Activated CD4-positive, alpha-beta T cell treated with anti-CD3 and anti-CD28 coated beads, Interleukin-2, amount 50 U/mL, for 16 hours (primary cell): Measurements from ENCODE around the gene KRTAP4-7.
"Not testable (repeated sequence)": the region's sequence is repeated elsewhere in the genome, so short reads cannot be mapped to it uniquely, and the experiment has no call there.

Experiments
- DNase-seq: peaks from one replicate; pipeline ENCODE4 v3.0.0-alpha.2; 2020

KRTAP4-7 gene

DNA sequence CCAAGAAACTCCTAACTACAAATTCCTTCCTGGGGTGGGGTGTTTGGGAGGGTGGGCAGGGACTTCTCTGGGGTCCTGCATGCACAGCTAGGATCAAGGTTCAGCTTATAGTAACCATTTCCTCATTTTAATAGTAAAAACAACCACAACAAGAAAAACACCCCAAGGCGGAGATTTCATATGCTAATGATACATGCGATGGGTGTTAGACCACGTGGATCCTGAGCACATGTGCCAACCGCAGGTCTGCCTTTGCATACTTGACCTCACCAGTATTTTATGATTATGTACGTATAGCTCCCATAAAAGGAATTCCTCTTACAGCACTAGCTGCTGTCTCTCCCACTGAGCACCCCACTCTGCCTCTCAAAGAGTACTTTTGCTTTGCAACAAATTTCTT is 32.3 kb downstream of the KRTAP4-7 start:
- DNase-seq = no peak

DNA sequence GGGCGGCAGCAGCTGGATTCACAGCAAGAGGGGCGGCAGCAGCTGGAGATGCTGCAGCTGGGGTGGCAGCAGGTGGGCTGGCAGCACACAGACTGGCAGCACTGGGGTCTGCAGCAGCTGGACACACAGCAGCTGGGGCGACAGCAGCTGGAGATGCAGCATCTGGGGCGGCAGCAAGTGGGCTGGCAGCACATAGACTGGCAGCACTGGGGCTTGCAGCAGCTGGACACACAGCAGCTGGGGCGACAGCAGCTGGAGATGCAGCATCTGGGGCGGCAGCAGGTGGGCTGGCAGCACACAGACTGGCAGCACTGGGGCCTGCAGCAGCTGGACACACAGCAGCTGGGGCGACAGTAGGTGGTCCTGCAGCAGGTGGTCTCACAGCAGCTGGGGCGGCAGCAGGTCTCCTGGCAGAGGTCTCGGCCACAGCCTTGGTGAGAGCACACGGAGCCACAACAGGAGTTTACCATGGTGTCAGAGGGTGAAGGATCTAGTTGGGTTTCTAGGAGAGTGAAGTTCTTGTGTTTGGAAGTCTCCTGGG is 34.0 kb downstream of the KRTAP4-7 start, which contains the start of gene KRTAP4-11:
KRTAP4-11 (minus strand) TSS at position 528 of the 541 bp plus-strand sequence; CDS start at position 470, 58 bp downstream.
- DNase-seq = not testable (repeated sequence)

DNA sequence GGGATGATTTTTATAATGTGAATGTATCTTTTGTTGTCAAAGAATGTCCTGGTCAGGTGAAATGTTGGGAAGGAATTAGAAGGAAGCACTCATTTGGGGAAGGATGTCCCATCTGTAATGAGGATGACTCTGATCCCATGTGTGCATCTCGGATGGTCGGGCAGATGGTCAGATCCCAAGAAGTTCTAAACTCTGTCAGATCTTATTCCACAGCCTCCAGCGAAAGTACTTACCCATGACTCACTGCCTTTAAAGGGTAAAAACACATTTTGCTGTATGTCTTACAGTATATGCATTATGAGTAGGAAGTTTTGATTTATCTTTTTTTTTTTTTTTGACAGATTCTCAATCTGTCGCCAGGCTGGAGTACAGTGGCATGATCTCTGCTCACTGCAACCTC is 34.8 kb downstream of the KRTAP4-7 start:
- no peak for DNase-seq

DNA sequence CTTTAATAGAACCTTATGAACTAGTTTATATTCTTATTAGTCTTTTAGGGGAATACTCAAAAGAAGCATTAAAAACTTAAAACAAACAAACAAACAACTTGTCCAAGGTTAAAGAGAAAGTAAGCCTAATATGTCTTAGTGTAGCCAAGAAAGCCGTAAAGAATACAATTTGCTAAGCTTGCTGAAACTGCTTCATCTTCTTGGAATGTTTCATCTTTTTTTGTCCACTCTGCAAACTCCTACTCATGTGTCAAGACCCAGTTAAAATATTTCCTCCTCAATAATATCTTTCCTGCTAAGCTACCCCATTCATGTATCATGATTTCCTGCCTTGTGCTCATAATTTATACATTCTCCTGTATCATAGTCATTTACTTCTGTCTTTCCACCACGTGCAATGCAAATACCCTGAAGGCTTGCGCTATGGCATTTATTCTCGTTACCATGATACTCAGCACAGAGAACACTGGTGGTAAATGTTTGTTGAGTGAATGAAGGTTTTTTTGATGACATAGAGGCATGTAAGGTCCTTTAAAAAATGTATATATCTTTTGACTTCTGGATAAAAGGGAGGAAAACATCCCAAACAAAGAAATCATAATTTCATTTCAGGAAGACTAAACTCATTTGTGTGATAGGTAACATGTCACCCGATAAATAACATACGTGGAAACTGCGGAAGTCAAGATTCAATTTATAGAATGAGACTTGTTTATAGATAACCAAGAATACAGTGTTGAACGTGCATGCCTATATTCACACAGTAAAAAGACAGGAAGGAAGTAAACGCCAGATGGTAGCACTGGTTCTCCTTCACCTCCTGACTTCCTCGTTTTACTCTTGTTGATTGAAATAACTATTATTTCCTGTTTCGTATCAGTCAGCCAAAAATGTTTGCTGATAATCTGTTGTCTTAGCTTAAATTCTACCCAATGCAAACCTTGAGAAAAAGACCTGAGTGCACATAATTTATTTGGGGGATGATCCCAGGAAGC is 36.0 kb downstream of the KRTAP4-7 start:
- DNase-seq = not testable (repeated sequence)

DNA sequence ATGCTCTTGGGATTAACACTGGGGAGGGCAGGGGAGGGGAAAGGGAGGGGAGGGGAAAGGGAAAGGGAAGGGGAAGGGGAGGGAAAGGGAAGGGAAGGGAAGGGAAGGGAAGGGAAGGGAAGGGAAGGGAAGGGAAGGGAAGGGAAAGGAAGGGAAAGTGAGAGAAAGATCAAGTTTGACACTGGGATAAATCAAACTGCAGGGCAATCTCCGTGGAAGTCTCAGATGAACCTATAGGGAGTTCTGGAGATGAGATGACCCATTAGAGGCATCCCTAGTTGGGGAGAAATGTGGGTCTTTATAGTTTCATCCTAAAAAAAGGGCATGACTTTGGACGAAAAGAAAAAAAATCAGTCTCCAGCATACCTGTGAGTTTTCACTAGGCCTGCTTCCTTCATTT is 37.8 kb downstream of the KRTAP4-7 start:
- DNase-seq = no peak

DNA sequence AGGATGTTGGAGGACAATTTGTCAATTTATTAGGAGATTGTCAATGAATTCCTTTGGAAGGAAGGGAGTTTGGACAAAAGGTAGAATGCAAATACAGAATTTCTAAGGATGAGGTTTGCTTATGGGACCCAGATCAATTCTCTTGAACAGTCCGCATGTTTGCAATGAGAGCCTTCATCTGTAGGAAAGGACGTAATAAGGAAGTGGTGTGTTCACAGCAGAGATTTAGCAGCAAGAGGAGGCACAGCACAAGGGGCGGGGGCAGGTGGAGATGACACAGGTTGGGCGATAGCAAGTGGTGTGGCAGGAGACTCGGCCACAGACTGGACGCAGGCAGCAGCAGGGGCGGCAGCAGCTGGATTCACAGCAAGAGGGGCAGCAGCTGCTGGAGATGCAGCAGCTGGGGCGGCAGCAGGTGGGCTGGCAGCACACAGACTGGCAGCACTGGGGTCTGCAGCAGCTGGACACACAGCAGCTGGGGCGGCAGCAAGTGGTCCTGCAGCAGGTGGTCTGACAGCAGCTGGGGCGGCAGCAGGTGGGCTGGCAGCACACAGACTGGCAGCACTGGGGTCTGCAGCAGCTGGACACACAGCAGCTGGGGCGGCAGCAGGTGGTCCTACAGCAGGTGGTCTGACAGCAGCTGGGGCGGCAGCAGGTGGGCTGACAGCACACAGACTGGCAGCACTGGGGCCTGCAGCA is 39.5 kb downstream of the KRTAP4-7 start:
- DNase-seq = not testable (repeated sequence)

DNA sequence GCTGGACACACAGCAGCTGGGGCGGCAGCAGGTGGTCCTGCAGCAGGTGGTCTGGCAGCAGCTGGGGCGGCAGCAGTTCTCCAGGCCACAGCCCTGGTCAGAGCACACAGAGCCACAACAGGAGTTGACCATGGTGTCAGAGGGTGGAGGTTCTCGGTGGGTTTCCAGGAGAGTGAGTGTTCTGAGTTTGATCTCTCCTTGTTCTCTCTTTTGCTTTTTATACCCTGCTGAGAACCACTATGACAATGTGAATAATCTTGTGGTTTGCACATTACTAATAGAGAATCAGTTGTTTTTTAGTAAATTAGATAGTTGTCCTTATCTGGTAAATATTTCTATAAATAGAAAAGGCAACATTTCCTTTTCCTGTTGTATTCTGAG is 40.0 kb downstream of the KRTAP4-7 start, which contains the start of gene KRTAP4-12:
KRTAP4-12 (minus strand) TSS at position 192 of the 381 bp plus-strand sequence; CDS start at position 132, 60 bp downstream.
- DNase-seq = not testable (repeated sequence)

DNA sequence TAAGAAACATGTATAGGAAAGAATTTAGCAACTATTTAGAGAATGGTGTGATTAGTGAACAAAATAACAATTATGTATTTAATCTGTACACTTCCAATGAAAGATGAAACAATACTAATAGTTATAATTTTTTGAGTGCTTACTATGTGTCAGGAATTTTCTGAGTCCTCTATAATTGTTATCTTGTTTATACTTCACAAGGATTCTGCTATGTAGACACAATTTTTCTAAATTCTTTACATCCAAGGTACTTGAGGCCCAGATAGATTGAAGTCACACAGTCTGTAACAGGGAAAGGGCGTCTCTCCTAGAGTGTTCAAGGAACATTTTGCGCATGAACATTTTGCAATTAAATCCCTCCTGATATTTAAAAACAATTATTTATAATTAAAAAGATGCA is 41.1 kb downstream of the KRTAP4-7 start:
- DNase-seq = no peak

DNA sequence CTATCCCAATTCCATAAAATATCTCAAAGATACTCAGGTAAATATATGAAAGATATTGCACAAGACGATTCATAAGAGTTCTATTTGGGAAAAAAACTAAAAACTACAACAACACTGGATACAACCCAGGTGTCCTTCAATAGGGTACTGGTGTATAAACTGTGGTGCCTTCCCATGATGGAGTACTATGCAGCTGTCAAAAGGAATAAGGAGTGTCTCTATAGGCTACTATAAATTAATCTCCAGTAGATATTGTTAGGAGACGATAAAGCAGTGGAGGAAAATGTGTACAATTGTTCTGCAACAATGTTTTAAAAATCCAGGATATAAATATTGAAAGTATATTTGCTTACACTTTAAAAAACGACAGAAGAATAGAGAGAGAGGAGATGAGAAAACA is 42.5 kb downstream of the KRTAP4-7 start:
- no peak for DNase-seq

DNA sequence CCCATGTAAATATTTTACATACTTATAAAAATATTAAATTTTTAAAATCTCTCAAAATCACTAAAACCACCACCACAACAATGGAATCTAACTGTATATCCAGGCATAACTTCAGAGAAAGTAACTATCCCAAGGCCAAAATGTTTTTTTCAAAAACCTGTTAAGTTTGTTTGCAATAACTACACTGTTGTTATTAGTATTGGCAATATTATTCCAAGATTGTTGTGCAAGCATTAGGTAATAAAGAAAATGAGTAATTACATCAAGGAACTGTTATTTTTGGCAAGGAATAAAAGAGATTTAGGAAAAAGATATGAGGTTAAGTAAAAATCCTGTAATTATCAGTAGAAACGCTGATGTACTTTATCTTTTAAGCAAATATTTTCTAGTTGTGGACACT is 43.4 kb downstream of the KRTAP4-7 start:
- no peak for DNase-seq

DNA sequence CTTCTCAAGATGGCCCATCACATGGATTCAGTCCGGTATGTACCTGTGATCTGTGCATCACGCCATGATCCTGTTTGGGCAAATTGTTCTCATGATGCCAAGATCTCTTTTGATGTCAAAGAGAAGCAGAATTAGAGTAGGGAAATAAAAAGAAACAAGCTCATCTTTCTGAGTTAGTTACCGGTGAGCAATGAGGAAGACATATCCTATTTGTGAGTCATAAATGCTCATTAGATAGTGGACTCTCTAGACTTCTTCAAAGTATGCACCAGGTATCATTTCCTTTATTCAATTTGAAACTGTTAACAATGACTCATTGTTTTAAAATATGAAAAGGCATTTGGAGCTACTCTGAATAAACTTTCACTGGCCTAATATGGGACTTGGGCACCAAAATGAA is 48.0 kb downstream of the KRTAP4-7 start:
- DNase-seq = no peak

DNA sequence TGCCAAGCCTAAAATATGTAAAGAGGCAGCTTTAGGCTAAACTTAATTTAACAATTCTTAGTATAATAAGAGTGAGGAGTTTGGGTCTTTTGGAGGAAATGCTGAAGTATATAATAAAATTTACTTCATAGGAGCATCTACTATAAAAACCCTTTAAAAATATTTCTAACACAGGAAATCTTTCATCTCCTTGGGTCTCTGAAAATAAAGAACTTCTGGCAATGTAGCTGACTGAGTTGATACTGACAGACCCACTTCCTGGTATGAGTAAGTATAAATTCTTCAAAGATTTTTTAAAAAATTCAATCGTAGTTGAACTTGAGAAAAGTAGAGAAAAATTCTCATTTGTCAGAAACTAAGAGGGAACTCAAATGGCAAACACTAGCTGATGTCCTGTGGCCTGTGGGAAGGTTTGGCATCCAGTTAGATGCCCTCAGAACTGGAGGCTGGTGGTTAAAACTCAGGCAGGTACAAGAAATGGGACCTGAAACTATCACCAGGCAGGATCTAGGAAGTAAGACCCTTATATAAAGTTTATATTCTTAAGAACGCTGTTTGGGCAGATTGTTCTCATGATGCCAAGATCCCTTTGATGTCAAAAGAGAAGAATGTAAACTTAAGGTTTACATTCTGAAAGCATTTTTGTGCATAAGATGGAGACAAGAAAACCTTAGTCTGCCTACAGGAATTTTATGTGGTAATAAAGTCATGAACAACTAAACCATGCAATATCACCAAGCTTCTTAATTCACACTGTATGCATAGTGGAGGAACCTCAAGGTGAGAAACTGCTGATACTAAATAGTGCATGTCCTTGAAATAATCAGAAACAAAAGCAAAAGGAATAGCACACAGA is 50.2 kb downstream of the KRTAP4-7 start:
- DNase-seq = no peak
